Ammon's horn (tissue), 1 donor: ENCODE measurements around the gene CRK.
"Not testable (repeated sequence)": the region's sequence is repeated elsewhere in the genome, so short reads cannot be mapped to it uniquely, and the experiment has no call there.

Experiments
- DNase-seq: peaks from one replicate; pipeline ENCODE4 v3.0.0-alpha.2; 2016; ENCODE audit warnings: low spot score

Gene CRK

DNA sequence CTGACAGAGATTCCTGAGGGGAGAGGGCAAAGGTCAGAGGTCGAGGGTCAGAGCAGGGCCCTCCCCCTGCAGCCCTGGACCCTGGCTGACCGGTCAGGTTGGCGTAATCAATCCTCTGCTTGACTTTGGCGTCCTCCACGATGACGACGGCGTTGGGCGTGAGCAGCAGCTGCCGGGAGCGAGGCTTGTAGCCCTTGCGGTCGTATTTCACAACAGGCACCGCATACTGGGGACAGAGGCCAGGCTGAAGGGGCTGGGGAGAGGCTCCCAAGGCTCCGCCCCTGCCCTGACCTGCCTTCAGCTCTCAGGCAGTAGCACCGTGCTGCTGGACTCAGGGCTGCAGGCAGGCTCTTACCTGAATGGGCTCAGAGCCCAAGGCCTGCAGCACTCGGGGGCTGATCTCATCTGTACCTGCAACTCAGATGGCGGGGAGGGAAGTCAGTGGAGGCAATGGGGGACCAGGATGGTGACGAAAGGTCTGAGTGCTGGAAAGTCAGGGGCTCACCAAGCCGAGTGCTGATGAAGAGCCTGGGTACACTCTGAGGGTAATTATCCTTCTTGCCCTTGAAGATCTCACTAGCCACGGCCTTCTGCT, 12.0 kb upstream of the CRK start:
- no peak for DNase-seq

DNA sequence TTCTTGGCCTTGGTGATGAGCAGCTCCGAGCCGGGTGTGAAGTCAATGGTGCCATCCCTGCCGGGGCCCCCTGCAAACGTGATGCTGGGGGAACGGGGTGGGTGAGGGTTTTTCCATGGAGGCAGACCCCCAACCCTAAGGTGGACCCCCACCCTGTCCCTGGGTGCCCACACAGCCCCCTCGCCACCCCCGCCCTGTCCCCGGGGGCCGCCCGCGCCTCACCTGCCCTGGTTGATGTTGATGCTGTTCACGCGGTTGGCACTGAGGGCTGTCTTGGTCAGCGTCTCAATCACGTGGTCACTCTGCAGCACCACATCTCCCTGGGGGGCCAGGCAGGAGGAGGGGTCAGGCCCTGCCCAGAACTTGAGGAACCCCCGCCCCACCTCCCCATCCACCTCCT, 11.2 kb upstream of the CRK start:
- DNase-seq: no peak

DNA sequence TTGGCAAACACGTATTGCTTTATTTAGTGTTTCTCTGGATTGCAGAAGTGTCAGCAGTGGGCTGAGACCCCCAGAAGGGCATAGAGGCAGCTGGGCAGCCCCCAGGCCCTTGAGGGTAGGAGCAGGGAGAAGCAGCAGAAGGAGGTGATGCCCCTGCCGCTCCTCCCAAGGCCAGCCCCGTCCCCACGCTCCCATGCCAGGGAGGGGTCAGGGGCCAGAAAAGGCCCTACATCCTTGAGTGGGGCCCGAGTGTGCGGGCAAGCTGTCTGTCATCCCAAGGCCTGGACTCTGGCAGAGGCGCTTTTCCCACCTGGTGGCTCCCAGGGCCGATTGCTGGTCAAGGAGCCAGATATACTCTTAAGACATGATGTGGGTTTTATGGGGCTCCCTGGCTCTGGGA, 8.2 kb upstream of the CRK start:
- DNase-seq: no peak

DNA sequence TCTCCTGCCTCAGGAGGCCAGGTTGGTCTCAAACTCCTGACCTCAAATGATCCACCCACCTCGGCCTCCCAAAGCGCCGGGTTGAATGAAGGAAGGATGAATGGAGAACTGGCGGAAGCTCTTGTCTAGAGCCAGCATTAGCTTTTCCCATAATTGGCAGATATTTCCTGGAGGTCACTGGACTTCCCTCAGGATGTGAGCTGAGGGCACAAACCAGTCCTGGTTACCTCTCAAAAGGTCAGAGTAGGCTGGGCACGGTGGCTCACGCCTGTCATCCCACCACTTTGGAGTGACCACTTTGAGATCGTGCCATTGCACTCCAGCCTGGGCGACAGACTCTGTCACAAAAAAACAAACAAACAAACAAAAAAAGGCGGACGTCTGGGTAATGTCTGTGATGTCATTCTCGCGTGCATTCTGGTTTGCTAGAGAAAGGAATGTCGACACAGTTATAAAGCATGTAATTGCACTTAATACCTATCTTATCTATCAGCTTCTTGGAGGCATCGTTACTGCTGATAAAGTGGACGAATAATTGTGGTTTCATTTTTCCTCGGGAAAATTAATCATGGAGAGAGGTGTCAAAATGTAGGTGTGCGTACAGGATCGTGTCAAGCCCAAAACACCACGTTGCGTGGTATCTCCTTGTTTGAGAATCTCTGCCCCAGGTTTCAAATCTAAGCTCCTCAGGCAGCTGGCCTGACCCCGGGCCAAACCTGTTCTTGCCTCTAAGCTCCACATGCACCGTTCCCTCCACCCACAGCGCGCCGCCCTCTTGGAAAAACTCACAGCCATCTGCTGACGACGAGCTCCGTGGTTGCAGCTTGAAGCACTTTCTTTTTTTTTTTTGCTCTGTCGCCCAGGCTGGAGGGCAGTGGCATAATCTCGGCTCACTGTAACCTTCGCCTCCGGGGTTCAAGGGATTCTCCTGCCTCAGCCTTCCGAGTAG, 6.4 kb upstream of the CRK start:
- peak; percentile 35 for DNase-seq

DNA sequence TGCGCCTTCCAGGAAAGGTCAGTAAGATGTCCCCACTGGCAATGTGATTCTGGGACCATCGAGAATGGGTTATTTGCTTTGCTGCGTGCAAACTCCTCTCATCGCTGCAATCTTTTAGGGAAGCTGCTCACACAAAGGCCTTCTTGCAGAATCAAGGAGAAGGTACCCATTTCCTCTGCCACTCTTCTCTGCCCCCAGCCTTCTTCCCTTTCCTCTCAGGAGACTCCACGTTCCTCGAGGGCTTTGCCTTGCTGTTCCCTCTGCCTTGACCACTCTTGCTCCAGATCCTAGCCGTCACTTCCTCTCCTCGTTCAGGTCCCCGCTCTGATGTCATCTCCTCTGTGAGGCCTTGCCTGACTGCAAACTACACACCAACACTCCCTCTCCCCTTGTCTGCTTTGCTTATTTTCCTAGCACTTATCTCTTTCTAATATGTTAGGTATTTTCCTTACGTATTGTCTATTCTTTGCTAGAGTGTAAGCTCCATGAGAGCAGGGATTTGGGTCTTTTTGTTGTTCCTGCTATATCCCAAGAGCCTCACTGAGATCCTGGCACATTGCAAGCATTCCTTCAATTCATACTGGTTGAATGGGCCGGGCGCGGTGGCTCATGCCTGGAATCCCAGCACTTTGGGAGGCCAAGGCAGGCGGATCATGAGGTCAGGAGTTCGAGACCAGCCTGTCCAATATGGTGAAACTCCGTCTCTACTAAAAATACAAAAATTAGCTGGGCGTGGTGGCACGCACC, 5.3 kb upstream of the CRK start:
- no peak for DNase-seq

DNA sequence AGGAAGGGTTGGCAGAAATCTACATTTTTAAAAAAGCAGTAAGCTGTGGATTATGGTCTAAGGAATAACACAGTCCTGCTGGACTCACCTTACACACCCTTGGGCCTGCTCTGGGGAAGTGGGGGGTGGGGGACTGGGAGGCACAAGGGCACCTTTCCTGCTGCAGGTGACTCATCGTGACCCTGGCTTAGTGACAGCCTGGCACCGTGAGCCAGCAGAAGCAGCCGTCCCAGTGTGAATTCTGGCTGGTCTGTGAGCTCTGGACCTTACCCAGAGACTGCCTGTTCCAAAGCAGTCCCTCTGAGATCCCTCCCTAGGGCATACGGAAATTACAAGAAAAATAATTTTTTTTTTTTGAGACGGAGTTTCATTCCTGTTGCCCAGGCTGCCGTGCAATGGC, 4.2 kb upstream of the CRK start:
- DNase-seq: no peak

DNA sequence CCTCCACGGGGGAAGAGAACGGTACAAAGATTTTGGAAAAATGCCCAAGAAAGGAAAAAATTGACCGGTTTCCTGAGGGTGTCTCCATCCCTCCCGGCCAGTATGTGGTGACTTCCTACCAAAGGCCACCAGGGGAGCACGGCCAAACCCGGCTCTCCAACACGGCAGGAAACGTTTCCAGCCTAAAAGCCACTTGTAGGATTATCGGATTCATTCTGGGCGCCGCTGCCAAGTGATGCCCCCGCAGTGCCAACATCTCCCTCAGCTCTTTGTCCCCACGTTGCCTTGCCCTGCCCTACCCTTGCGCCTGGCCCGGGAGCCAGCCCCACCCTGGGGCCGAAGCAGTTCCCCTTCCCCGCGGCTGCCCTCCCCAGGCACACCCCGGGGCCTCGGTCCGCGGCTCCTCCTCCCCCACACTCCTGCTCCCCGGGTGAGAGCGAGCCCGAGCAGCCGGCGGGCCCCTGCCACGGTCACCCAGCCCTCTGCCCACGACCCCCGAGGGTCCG, 688 bp downstream of the CRK start:
- DNase-seq: peak; percentile 52

DNA sequence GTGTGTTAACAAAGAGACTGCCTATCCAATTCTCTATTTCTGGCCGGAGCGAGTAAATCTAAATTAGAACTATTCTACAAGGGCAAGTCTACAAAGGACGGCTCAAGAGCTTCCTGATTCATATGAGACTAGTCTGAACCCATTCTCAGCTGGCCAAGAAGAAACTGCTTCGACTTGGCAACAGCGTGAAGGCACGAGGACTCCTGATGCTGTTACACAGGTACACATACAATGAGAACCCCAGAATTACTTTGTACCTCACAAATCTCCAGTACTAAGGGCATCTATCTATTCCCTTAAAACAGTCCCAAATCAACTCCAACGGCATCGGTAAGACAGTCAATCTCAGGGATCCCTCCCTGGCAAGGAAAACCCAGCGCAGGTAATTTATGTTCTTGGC, 1.5 kb downstream of the CRK start:
- DNase-seq: no peak

DNA sequence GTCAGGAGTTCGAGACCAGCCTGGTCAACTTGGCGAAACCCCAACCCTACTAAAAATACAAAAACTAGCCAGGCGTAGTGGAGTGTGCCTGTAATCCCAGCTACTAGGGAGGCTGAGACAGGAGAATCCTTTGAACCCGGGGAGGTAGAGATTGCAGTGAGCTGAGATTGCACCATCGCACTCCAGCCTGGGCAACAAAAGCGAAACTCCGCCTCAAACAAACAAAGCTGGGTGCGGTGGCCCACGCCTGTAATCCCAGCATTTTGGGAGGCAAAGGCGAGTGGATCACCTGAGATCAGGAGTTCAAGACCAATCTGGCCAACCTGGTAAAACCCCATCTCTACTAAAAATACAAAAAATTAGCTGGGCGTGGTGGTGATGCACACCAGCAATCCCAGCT, 2.3 kb downstream of the CRK start:
- not testable (repeated sequence) for DNase-seq

DNA sequence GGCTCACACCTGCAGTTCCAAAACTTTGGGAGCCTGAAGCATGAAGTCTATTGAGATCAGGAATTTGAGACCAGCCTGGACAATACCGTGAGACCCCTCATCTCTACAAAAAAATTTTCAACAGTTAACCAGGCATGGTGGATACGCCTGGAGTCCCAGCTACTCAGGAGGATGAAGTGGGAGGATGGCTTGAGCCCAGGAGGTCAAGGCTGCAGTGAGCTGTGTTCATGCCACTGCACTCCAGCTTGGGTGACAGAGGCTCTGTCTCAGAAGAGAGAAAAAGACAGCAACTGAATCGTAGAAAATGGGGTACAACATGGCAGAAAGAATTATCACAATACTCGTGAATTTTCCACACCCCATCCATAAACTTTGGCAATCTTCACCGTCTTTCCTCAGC, 3.2 kb downstream of the CRK start:
- no peak for DNase-seq

DNA sequence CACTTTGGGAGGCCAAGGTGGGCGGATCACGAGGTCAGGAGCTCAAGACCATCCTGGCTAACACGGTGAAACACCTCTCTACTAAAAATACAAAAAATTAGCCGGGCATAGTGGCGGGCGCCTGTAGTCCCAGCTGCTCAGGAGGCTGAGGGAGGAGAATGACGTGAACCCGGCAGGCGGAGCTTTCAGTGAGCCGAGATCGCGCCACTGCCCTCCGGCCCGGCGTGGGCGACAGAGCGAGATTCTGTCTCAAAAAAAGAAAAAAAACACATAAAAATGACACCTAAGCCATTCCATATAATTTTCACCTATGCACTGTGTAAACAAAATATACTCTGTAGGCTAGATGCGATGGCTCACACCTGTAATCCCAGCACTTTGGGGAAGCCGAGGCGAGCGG, 5.8 kb downstream of the CRK start:
- DNase-seq: not testable (repeated sequence)

DNA sequence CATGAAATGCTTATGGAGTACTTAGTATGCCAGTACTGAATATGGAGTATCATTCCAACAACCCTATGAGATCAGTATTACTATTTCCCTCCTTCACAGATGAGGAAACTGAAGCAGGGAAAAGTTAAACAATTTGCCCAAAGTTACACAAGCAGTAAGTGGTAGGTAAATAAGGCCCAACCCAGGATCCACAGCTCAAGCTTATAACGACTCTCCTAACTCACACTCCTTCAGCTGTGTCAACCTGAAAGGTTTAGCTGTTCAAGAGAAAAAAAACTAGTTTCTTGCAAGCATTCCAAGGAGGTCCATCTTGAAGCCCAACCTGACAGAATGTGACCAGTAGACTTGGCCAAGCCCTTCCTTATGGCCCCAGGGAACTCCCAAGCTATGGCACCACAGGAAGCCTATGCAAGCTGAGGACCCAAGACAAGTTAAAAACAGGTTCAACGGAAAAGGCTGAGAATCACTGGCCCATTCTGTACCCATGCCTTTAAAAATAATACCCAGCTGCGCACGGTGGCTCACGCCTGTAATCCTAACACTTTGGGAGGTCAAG, 6.5 kb downstream of the CRK start:
- no peak for DNase-seq

DNA sequence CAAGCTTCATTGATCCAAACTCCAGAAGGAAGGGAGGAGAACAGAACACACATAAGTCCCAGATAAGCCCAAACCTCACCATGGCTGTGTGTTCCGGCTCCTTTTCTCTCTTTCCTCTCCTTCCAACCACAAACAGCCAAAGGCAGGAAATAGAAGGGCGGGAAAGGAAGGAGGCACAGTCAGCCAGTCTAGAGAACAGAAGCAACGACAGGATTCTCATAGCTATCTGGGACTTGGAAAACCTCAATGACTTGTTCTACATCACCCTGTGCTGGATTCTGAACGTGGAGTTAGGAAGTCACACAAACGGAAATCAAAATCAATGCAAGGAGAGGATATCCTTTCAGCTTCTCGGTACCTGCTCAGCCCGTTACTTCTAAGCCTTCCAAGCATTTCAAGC, 9.0 kb downstream of the CRK start:
- no peak for DNase-seq

DNA sequence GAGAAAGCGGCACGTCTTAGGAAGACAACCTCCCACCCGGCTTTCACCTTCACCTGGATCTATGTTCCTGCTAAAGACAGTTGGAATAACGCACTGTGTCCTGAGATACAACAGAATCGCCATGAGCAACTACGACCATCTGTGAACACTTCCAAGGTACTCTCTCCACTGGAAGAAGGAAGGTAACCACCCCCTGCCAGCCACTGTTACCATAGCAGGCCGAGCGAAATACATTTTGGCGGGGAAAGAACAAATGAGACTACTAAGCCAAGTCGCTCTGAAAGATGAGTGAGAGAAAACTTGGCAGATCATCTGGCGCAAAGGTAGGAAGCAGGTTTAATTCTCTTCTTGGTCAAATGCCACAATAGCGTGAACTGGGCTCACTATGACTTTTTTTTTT, 9.8 kb downstream of the CRK start:
- no peak for DNase-seq

DNA sequence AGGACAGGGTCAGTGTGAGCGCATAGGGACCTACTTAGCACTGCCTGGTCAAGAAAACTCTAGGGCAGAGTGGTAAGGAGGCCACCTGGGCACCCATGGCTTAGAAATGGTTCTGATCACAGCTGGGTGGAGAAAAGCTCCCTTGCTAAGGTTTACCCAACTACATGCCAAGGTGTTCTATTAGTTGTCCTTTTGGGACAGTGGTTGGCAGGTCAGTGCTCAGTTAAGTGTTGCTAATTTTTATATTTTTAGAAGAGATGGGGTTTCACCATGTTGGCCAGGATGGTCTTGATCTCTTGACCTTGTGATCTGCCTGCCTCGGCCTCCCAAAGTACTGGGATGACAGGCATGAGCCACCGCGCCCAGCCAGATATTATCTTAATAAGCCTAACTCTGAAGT, 10.3 kb downstream of the CRK start:
- not testable (repeated sequence) for DNase-seq

DNA sequence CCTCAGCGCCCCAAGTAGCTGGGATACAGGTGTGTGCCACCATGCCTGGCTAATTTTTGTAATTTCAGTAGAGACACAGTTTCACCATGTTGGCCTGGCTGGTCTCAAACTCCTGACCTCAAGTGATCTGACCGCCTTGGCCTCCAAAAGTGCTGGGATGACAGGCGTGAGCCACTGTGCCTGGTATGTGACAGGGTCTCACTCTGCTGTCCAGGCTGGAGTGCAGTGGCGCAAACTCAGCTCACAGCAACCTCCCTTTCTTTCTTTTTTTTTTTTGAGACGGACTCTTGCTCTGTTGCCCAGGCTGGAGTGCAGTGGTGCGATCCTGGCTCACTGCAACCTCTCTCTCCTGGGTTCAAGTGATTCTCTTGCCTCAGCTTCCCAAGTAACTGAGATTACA, 13.3 kb downstream of the CRK start:
- not testable (repeated sequence) for DNase-seq

DNA sequence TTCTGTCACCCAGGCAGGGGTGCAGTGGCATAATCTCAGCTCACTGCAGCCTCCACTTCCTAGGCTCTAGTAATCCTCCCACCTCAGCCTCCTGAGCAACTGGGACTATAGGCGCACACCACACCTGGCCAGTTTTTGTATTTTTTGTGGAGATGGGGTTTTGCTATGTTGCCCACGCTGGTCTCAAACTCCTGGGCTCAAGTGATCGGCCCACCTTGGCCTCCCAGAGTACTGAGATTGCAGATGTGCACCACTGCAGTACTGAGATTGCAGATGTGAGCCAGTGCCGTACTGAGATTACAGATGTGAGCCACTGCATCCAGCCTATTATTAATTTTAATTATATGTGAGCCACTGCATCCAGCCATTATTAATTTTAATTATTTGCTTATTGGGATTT, 13.8 kb downstream of the CRK start:
- DNase-seq: no peak

DNA sequence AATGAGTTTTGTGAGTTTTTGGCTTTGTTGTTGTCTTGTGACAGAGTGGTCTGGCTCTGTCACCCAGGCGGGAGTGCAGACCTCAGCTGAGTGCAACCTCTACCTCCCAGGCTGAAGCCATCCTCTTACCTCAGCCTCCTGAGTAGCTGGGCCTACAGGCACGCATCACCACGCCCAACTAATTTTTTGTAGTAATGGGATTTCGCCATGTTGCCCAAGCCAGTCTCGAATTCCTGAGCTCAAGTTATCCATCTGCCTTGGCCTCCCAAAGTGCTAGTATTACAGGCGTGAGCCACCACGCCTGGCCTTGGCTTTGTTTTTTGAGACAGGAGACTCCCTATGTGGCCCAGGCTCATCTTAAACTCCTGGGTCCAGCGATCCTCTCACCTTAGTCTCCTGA, 15.1 kb downstream of the CRK start:
- no peak for DNase-seq

DNA sequence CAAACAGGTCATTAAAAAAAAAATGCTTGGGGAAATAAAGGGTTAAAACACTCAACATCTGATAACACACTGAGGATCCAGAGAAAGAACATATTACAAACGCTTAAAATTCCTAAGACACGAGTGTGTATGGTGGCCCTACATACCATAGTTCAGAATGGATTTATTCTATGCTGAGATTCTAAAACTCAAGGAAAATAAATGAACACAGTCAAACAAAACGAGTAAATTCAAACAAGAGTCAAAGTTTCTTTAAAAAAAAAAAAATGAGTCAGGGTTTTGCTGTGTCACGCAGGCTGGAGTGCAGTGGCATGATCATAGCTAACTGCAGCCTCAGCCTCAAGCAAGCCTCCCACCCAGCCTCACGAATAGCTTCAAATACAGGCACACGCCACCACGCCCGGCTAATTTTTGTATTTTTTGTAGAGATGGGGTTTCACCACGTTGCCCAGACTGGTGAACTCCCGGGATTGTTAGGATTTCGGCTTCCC, 17.4 kb downstream of the CRK start:
- DNase-seq: no peak

DNA sequence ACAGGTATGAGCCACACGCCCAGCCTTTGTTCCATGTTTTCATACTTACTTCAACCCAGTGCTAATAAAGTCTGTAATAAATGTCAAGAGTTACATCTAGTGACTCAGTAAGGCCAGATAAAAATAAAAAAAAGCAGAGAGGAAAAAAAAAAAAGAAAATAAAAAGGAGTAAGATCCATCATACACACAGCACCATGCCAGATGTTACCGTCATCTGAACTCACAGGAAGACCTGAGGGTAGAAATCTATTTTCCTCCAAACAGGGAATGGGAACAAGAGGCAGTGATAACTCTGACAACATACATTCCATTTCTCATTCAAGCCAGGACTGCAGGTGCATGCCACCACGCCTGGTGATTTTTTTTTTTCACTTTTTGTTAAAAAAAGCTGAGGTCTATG, 20.7 kb downstream of the CRK start:
- DNase-seq: no peak

DNA sequence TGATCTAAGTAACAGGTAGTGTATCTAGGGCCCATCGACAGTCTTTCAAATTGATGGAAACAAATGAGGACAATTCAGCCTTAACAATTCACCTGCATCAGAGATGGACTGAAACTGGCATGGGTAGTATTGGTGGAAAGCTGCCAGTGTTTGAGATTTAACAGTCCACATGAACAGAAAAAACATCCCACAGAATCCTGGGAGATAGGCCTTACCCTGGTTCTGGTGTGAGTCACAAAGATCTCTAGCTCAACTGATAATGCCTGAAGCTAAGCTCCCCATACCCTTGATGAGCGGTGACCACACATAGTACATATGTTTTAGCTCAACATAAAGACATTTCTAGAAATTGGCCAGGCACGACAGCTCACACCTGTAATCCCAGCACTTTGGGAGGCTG, 21.9 kb downstream of the CRK start:
- DNase-seq: no peak

DNA sequence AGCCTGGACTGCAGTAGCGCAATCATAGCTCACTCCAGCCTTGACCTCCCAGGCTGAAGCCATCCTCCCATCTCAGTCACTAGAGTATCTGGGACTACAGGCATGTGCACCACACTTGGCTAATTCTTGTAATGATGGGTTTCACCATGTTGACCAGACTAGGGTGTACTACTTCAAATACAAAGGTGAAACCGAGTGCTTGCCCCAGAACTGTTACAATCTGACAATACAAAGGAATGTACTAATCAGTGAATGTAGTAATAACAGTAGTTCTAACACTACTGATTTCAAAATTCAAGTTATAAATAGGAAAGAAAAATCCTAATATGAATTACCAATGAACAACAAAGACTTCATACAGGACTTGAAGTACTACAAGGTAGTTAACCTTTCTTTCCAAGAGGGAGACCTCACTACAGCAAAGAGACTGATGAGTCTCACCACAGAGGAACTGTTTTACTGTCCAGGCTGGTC, 24.4 kb downstream of the CRK start:
- no peak for DNase-seq
